GM12873 (cell line): Measurements from ENCODE around the gene CDH13.

Source experiments
- TF ChIP-seq, protein P1 (sequence below): IDR thresholded peaks from 2 replicates; pipeline ENCODE4 v1.5.1; 2012; ENCODE audit warnings: low read depth, mild to moderate bottlenecking, moderate library complexity, low read length, control low read depth; ENCODE audit not compliant: insufficient read depth; ENCODE audit errors: missing control alignments

Gene CDH13

DNA sequence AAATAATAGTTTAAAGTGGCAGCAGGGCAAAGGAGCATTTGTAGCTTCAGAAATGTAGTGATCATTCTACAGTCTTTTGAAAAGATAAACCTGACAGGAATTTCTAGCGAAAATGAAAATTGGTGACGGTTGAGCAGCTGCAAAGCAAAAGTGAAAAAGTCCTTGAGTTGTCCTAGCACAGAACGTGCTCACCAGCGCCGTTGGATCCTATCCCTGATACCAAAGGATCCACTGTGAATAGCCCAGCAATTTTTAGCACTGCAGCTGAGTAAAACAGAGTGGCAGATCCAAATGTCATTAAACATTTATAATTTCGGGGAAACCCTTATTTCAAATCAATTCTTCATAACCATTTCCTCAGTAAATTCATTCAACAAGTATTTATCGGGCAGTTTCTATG lies 727.2 kb downstream of the CDH13 start:
- TF ChIP-seq, protein P1, sequence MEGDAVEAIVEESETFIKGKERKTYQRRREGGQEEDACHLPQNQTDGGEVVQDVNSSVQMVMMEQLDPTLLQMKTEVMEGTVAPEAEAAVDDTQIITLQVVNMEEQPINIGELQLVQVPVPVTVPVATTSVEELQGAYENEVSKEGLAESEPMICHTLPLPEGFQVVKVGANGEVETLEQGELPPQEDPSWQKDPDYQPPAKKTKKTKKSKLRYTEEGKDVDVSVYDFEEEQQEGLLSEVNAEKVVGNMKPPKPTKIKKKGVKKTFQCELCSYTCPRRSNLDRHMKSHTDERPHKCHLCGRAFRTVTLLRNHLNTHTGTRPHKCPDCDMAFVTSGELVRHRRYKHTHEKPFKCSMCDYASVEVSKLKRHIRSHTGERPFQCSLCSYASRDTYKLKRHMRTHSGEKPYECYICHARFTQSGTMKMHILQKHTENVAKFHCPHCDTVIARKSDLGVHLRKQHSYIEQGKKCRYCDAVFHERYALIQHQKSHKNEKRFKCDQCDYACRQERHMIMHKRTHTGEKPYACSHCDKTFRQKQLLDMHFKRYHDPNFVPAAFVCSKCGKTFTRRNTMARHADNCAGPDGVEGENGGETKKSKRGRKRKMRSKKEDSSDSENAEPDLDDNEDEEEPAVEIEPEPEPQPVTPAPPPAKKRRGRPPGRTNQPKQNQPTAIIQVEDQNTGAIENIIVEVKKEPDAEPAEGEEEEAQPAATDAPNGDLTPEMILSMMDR: no peak

DNA sequence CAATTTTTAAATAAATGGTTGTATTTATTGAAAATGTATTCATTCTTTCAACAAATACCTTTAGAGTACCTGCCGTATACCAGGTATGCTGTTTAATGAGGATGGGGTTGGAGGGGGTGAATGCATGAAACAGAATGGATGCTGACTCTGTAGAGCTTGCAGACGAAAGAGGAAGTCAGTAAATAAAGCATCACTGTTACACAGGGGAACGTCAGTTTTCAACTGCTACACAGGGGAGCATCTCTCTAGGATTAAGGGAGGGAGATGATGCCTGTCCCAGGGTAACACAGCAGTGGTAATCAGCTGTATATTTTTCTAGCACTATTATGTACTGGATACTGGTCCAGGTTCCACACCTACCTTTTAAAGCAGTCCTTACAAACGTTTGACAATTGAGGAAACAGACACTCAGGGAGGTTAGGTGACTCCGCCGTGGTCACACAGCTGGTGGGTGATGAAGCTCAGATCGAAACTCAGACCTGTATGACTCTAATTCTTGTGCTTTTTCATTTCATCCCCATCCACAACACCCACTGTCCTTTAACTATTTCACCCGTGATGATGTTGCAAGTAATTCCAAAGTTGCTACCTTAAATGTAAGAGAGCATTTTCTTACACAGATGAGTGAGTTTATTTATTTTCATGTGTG lies 728.9 kb downstream of the CDH13 start:
- TF ChIP-seq, protein P1: no peak

DNA sequence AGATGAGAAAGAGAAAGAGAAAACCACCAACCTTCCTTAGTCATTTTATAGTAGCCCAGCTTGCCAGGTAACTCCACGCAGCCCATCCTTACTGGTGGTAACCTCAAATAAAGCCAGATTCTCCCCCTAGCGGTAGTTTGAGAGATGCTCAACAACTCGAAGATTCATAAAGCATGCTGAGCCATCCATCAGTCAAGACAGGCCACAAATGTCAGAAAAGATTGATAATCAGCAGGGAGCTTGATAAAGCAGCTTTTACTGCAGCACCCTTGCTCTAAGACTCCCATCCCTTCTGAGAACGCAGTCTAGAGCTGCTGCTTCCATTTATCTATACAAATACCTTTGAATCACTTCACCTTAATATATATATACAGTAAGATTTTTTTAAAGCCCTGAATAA lies 729.5 kb downstream of the CDH13 start:
- TF ChIP-seq, protein P1: peak; percentile 84

DNA sequence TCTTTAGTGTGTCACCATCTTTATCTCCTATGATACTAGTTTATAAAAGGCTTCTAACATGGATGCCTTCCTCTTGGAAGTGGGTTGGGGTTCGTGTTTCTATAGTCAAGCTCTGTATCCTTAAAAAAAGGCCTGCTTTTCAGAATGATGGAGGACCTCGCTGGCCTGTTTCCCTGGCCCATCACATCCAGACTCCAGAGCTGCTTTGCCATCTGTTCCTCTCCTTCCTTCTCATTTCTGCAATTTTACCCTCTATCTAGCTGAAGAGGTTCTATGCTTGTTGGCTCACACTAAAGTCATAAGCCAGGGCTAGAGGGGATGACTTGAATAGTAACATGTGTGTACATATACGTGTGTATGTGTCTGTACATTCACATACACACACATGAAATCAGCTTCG lies 730.2 kb downstream of the CDH13 start:
- TF ChIP-seq, protein P1: no peak

DNA sequence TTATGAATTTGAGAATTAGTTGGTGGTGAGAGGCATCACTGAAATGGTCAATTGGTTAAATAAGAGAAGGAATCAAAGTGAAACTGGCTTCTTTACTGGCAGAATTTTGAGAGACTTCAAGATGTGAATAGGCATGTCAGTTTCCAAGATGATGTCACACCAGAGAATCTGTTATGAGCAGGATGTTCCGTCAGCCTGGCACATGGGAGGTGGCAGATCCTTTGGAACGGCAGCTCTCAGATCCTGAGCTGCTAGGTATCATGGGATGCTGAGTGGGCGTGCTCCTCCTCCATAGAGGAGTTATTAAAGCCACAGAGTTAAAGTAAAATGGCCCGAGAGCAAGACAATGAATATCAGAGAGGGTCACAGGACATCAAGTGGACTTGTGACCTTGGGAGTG lies 736.8 kb downstream of the CDH13 start:
- TF ChIP-seq, protein P1: no peak

DNA sequence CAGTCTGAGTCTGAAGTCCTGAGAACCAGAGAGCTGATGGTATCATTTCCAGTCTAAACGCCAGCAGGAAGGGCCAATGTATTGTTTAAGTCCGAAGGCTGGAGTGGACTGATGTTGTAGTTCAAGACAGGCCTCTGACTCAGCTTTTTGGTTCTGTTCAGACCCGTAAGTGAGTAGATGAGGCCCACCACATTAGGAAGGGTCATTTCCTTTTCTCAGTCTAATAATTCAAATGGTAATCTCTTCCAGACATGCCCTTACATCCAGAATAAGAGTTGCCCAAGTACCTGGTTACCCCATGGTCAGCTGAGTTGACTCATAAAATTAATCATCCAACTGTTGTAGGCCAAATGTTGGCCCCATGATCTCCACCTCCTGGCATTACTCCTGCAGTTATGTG lies 738.4 kb downstream of the CDH13 start:
- TF ChIP-seq, protein P1: no peak

DNA sequence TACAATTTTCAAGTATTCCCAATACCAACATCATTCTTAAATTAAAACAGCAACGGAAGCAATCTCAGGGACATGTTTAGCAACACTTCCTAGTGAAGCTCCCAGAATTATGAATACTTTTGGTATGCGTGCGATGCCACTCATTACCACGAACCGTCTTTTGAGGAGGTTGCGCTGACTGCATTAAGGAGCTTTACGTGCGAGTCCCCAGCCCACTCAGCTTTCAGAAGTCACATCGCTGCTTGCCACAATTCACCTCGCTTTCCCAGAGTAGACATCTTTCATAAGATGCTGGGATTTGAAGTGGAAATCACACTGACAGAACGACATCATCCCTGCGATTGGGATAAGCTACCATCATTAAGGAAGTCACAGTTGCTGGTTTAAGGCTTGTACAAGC lies 739.5 kb downstream of the CDH13 start:
- TF ChIP-seq, protein P1: no peak

DNA sequence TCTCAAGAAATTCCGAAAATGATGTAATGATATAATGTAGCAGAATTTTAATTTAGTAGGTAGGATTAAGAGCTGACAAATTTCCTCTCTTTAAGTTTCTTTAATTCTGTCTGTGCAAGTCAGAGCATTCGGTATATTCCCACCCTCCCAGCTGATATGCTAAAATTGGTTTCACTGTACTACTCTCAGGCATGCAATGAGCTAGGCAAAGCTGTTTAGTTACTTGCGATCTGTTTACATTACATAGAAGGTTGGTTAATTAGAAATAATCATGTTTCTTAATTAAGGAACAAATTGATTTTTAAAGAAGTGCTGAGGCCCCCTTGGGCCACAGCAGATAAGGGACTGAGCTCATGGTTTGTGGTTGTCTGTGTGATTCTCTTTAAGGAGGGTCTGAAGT lies 748.2 kb downstream of the CDH13 start:
- TF ChIP-seq, protein P1: no peak
